ENCODE measurements around the gene PDK2.

PDK2 gene

DNA sequence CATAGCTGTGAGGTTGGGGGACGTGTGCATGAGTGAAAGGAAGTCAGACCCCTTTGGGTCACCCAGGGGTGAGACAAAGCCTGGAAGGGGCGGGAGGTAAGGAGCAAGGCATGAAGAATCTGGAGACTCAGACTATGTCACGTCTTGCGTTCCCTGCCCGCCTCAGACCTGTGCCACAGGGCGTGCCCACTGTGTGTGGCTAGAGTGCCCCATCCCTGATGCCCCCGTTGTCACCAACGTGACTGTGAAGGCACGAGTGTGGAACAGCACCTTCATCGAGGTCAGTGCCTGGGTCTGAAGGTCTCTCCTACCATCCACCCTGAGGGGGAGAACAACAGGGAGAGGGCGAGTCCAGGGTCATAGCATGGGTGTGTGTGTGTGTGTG lies 15.1 kb upstream of the PDK2 start:
- DNase-seq, result no peak

- no peak for DNase-seq
Measured at GRCh38 chr17:50080827-50081226, 14.3 kb upstream of the PDK2 start.

- DNase-seq, result no peak
Measured at GRCh38 chr17:50081757-50082156, 13.4 kb upstream of the PDK2 start.

DNA sequence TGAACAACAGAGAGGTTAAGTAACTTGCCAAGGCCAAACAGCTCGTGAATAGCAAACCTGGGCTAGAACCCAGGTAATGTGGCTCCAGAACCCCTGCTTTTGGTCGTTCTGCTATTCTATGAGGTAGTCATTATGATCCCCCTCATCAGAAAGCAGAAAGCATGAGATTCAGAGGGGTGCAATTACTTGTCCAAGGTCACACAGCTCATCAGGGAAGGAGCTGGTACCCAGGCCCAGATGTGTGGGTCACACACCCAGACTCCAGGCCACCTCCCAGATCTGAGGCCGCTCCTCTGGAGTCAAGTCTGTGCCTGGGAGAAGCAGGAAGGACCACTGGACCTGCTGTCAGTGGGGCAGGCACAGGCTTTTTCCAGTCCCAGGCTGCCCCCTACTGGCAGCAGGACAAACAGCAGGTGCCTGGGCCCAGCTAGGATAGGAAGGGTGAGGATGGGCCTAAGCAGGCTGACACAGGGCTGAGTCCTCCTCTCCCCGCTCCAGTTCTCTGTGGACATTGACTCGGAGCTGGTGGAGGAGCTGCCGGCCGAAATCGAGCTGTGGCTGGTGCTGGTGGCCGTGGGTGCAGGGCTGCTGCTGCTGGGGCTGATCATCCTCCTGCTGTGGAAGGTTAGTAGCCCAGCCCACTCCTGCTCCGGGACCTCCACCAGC lies 7.8 kb upstream of the PDK2 start:
- peak; percentile 77 to 81 (median 80) for DNase-seq

- DNase-seq, result no peak
Measured at GRCh38 chr17:50087912-50088405, 7.2 kb upstream of the PDK2 start.

GRCh38 chr17:50088952-50089825 lies 6.0 kb upstream of the PDK2 start:
- DNase-seq, result no peak

DNA sequence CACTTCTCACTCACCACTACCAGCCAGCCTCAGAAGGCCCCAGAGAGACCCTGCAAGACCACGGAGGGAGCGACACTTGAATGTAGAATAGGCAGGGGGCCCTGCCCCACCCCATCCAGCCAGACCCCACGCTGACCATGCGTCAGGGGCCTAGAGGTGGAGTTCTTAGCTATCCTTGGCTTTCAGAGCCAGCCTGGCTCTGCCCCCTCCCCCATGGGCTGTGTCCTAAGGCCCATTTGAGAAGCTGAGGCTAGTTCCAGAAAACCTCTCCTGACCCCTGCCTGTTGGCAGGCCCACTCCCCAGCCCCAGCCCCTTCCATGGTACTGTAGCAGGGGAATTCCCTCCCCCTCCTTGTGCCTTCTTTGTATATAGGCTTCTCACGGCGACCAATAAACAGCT lies 5.1 kb upstream of the PDK2 start:
- no peak for DNase-seq

DNA sequence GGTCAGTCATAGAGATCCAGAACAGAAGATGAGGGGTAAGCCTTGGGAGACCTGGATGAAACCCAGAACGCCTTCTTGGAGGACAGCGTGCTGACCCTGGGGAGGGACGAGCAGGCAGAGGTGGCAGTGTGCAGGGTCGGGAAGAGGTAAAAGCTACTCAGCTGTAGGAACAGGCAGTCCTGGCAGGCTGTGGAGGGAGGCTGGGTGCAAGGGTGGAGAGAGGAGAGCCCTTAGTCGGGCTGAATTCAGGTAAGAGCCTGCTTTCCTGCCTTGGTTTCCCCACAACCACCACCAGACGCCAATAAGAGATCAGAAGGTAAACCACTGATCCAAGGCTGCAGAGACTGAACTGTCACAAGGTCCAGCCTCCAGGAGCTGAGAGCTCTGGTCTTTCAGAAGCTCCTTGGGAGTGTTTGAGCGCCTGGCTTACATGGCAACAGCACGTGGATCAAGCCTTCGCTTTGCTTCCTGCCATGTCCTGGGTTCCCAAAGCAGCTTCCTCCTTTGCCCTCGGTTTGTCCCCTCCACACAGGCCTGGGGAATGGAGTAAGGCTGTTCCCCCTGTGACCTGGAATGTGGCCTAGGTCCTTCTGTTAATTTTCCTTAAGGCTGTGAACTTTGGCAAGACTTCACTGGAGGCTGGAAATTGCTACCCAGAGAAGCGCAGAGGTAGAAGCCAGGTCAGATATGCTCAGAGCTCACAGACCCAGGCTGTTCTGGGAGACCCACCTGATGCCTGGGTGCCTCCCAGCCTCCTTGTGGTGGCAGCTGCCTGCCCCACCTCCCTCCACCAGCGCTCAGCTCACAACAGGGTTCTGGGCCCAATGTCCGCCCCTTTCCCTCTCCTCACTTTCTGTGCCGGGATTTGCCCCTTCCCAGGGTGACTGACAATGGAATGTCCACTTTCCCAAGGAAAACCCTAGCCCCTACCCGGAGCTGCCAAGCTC lies 3.9 kb upstream of the PDK2 start:
- DNase-seq, result no peak

DNA sequence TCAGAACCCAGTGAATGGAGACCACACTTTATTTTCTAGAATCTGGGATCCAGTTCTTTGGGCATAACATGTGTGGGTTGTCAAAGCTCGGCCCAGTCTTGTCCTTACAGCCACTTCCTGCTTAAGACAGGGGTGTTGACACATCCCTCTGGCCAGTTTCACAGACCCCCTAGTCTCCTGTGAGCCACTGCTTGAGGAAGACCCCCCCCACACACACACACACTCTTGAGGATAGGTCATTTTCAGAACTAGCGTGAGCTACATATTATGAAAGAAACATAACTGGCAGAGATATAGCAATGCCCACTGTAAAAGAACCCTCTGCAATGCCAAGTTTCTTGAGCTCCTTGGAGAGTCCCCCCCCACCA lies 3.2 kb upstream of the PDK2 start:
- DNase-seq, result no peak

DNA sequence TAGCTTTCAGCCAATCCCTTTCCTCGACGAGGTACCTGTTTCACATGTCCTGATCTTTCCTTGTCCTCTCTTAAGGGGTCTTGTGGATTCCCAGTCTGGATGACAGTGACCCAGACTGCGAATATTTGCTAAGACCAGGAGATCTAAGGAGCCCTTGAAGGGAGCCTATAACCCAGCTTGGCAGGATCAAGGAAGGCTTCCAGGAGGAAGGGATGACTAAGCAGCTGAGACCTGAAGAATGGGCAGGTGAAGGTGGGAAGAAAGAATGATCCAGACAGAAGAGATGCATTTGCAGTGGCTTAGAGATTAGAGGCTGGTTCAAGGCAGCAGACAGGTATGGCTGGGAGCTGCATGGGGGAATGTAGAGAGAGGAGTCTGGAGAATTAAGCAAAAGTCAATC lies 1.9 kb upstream of the PDK2 start:
- DNase-seq, result no peak

GRCh38 chr17:50093807-50094206 lies 1.3 kb upstream of the PDK2 start:
- DNase-seq, result no peak

DNA sequence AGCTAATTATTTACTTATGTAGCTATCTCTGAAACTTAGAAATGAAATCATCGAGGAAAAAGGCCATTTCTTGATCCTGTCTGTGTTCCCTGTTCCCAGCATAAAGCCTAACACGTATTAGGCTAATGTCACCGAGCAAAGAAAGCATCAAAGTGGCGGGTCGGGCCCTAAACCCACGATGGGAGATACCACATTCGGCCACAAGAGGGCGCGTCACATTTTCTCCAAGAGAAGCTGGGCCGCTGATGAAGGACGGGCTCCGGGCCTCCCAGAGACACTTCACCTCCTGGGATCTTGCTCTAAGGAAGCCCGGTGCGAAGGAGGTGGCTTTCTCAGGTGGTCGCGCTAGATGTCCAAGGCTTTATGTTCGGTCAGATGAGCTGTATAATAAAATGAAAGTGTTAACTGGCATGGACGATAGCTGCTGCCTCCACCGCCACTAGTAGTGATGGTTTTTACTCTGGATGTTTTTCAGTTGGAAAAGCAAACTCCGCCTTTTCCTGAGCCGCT lies 853 bp upstream of the PDK2 start:
- DNase-seq, result peak; percentile 86 to 93 (median 92)

DNA sequence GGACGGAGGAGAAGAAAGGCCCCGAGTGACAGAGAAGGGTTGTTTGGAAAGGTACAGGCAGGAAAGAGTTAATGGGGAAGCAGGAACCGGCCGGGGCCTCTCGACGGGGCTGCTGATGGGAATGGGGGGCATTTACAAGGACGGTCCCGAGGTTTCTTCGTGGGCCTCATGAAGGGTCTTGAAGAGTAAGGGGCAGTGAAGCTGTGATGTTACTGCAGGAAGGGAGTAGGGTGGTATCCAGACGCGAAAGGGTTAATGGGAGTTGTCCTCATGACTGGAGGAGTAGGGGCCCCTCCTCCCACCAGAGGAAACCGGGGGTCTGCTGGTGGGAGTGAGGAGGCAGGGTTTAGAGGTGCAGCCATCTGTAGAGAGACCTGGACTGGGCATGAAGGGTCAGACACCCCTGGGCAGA lies 481 bp downstream of the PDK2 start:
- no peak for DNase-seq

DNA sequence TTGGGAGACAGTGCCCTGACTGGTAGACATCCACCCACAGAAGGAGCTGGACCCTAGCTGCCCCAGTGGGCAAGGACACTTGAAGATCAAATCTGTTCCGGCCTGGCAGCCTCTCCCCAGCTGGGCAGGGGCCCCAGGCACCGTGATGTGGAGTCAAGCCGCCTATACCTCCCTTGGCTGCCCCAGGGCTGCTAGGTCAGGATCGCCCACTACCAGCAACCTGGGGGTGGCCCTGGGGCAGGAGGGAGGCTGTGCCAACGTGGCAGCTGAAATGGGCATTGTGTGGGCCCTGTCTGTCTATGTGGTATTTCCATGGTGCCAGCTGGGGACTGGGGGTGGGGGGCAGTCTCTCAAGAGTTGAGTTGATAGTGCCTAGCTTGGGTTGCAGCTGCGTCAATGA lies 941 bp downstream of the PDK2 start:
- DNase-seq, result no peak

DNA sequence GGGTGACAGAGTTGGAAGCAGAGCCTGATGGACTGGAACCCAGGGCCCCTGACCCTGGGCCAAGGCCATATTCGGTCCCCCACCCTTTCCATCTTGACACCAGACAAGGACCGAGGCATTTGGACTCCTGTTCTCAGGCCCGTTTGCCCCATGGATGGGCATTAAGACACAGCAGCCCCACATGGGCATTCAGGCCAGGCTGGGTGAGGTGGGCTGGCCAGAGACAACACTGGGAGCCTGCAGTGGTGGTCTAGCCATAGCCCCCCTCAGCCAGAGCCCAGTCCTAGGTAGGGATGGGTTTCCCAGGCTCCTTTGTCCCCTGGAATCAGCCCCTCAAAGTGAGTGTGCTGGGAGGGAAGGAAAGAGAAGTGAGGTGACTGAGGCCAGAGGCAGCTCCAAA lies 1.6 kb downstream of the PDK2 start:
- DNase-seq, result no peak

DNA sequence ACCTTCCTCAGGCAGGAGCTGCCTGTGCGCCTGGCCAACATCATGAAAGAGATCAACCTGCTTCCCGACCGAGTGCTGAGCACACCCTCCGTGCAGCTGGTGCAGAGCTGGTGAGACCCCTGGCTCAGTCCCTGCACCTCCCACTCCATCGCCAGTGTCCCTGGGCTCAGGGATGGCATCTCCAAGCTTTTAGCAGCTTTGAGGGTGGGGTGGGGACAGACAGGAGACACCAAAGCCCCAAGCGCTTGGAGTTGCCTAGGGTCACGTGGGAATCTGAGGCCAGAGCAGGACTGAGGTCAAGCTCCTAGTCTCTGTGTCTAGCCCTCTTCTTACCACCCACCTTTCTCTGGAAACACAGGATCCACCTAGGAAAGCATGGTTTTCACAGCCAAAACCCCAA lies 2.3 kb downstream of the PDK2 start:
- no peak for DNase-seq

- no peak for DNase-seq
Measured at GRCh38 chr17:50097926-50098325, 2.8 kb downstream of the PDK2 start.

GRCh38 chr17:50098583-50098982 lies 3.4 kb downstream of the PDK2 start:
- DNase-seq, result no peak

- DNase-seq, result no peak
Measured at GRCh38 chr17:50099003-50099402, 3.9 kb downstream of the PDK2 start.

DNA sequence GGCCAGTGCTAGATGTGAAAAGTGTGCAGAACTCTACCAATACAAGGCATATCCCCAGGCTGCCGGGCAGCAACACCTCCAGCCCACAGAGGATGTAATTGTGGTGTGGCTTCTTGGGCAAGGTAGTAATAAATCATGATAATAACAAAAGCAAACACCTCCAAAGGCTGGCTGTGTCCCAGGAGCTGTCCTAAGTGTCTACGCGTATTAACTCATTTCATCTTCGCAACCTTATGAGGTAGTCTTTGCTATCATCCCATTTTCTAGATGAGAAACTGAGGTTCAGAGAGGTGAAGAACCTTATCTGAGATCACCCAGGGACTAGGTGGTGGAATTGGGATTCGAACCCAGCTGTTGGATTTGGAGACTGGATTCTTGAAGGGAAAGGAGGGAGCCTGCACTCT lies 5.3 kb downstream of the PDK2 start:
- no peak for DNase-seq

DNA sequence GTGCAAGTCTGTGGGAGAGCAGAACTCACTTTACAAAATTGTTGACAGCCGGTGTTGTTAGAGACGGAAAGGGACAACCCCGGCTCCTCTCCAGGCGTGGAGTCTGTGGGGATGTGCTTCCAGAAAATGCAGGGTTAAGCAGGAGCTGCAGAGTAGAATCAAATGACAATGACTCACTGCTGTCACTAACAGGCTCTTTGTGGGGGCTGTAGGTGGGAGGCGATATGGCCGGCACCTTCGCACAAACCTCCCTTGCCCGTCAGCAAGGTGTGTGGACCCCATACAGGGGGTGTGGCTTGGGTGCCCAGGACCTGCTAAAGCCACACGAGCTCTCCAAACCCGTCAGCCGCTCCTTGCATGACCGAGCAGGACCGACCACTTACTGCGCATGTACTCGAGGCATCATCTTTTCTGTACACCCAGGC lies 5.8 kb downstream of the PDK2 start:
- no peak for DNase-seq

GRCh38 chr17:50101346-50102163 lies 6.4 kb downstream of the PDK2 start:
- no peak for DNase-seq

All from suppressor macrophage treated with lipopolysaccharide for 1 hour (primary cell).